HEK293T (cell line): ENCODE measurements around the gene SSU72.

Source experiments
- ARNT ChIP-seq: fragments of 450-650 bp; IDR thresholded peaks from 2 replicates; pipeline ENCODE4 v1.6.1; 2017; ENCODE audit warnings: mild to moderate bottlenecking
- ELF4 ChIP-seq: fragments of 450-650 bp; IDR thresholded peaks from 2 replicates; pipeline ENCODE4 v1.6.1; 2017; ENCODE audit warnings: antibody characterized with exemption
- FOXA1 ChIP-seq: fragments of 450-650 bp; IDR thresholded peaks from 2 replicates; pipeline ENCODE4 v1.6.1; 2016; ENCODE audit warnings: mild to moderate bottlenecking
- FOXK2 ChIP-seq: fragments of 450-650 bp; IDR thresholded peaks from 2 replicates; pipeline ENCODE4 v1.6.1; 2016; ENCODE audit warnings: mild to moderate bottlenecking
- LEF1 ChIP-seq: fragments of 450-650 bp; IDR thresholded peaks from 2 replicates; pipeline ENCODE4 v1.6.1; 2017; ENCODE audit warnings: mild to moderate bottlenecking, borderline replicate concordance
- NFRKB ChIP-seq: fragments of 450-650 bp; IDR thresholded peaks from 2 replicates; pipeline ENCODE4 v1.6.1; 2016; ENCODE audit warnings: mild to moderate bottlenecking, moderate library complexity
- SP1 ChIP-seq: fragments of 450-650 bp; IDR thresholded peaks from 2 replicates; pipeline ENCODE4 v1.6.1; 2017
- SUZ12 ChIP-seq: fragments of 450-650 bp; IDR thresholded peaks from 2 replicates; pipeline ENCODE4 v1.6.1; 2016; ENCODE audit warnings: mild to moderate bottlenecking
- TARDBP ChIP-seq: fragments of 450-650 bp; IDR thresholded peaks from 2 replicates; pipeline ENCODE4 v1.6.1; 2016
- TF ChIP-seq, protein P1 (sequence below): fragments of 450-650 bp; IDR thresholded peaks from 2 replicates; pipeline ENCODE4 v1.6.1; 2016

DNA sequence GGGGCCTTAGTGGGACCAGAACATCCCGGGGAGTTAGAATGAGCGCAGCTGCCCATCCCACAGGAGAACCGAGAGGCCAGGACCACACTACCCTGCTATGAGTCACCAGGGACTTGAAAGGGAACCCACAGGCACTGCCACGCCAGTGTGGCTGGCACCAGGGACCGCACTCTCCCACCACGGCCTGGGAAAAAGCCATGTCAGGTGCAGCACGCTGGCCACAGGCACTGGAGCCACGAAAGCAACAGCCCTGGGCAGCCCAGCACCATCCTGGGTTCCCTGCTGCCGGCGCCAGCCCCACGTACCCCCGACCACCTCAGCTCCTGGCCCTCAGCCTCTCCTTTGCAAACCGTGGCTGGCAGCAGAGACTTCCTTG, 20.1 kb downstream of the SSU72 start:
- TF ChIP-seq FOXK2 (no peak), SP1 (no peak), ELF4 (no peak), NFRKB (no peak), TARDBP (no peak), ARNT (no peak), FOXA1 (no peak), SUZ12 (no peak), LEF1 (no peak)
- TF ChIP-seq, protein P1, sequence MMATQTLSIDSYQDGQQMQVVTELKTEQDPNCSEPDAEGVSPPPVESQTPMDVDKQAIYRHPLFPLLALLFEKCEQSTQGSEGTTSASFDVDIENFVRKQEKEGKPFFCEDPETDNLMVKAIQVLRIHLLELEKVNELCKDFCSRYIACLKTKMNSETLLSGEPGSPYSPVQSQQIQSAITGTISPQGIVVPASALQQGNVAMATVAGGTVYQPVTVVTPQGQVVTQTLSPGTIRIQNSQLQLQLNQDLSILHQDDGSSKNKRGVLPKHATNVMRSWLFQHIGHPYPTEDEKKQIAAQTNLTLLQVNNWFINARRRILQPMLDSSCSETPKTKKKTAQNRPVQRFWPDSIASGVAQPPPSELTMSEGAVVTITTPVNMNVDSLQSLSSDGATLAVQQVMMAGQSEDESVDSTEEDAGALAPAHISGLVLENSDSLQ: no peak
